D721Med (cell line): ENCODE results near the gene CDK14.
A peak's percentile ranks its signal among the peaks of the same experiment; 100 is the strongest.

Experiments
- DNase-seq: peaks from one replicate; pipeline ENCODE4 v3.0.0; 2011; ENCODE audit warnings: low spot score; ENCODE audit not compliant: insufficient read length
- FAIRE-seq: peaks from 2 replicates; lab custom pipeline; 2011; peaks lifted over from hg19 to GRCh38; lab: Jason Lieb, UNC
- TF ChIP-seq, protein P1 (sequence below): IDR thresholded peaks from 2 replicates; pipeline ENCODE4 v1.5.1; 2012; ENCODE audit warnings: mild to moderate bottlenecking, control low read depth; ENCODE audit not compliant: insufficient read depth; ENCODE audit errors: missing control alignments

CDK14 gene

DNA sequence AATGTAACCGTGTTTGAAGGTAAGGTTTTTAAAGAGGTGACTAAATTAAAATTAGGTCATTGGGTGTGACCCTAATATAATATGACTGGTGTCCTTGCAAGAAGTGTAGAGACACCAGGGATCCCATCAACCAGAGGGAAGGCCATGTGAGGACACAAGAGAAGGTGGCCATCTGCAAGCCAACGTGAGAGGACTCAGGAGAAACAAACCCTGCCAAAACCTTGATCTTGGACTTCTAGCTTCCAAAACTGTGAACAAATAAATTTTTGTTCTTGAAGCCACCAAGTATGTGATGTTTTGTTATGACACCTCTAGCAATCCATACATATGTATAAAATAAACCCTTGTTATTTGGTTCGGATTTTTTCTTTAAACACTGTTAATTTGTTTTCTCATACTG is 144.3 kb downstream of the CDK14 start:
- FAIRE-seq (peak; percentile 58), DNase-seq (no peak)
- TF ChIP-seq, protein P1, sequence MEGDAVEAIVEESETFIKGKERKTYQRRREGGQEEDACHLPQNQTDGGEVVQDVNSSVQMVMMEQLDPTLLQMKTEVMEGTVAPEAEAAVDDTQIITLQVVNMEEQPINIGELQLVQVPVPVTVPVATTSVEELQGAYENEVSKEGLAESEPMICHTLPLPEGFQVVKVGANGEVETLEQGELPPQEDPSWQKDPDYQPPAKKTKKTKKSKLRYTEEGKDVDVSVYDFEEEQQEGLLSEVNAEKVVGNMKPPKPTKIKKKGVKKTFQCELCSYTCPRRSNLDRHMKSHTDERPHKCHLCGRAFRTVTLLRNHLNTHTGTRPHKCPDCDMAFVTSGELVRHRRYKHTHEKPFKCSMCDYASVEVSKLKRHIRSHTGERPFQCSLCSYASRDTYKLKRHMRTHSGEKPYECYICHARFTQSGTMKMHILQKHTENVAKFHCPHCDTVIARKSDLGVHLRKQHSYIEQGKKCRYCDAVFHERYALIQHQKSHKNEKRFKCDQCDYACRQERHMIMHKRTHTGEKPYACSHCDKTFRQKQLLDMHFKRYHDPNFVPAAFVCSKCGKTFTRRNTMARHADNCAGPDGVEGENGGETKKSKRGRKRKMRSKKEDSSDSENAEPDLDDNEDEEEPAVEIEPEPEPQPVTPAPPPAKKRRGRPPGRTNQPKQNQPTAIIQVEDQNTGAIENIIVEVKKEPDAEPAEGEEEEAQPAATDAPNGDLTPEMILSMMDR = no peak

DNA sequence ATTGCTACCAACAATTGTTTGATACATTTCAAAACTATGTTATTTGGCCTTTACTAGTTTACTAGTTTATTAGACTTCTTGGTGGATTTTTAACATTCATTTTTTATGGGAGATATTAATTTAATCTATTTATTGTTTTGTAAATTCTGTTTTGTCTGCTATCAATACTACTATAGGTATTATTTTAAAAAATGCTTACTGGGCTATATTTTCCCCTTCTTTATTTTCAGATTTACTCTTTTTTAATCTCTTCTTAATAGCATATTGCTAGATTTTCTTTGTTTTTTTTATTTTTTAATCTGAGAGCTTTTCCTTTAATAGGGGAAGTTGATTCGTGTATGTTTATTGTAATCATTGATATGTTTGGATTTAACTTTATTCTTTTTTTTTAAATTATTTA is 147.5 kb downstream of the CDK14 start:
- no peak for FAIRE-seq
- TF ChIP-seq, protein P1 = no peak
- no peak for DNase-seq

DNA sequence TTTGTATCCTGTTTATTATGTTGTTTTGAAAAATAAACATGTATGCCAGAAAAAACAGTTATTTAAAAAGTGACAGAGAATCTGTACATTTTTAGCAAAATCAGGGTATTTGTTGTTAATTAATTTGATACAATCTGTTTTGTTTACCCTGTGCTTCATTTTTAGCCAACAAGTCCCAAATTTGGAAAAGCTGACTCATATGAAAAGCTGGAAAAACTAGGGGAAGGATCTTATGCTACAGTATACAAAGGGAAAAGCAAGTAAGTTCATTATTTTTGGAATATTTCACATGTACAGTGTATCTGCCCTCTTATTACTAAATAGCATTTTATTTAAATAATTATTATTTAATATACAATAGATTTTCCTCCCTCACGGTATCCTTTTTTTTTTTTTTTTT is 151.4 kb downstream of the CDK14 start:
- DNase-seq (no peak), FAIRE-seq (no peak)
- TF ChIP-seq, protein P1 = no peak

DNA sequence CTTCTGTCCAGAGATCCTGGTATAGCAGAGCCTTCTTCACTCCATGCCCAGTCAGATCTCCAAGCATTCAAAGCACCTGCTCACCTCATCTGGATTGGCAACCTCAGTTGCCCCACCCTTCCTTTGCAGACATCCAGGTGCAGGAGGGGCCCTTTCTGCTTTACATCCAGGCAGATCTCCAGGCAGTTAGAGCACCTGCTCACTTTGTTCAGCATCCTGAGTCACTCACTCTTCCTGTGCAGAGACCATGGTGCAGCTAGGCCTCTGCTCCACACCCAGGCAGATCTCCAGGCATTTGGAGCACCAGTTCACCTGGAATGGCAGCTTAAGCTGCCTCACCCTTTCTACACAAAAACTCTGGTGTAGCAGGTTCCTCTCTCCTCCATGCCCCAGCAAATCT is 153.1 kb downstream of the CDK14 start:
- no peak for FAIRE-seq
- TF ChIP-seq, protein P1 = no peak
- no peak for DNase-seq

DNA sequence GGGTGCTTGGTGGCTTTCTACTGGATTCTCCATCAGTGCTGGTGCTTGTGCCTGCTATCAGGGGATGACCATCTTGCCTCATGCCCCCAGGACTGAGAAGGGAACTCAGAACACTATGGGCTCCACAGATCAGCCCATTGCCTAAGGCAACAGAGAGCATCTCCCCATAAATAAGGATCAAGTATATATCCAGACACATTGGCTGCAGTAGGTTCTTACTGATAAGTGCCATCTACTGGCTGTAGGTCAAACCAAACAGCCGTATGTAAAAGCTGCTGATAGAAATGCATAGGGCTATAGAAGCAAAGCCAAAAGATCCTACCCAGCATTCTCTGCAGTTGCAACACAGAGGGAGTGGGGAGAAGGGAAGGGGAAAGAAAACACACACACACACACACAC is 153.7 kb downstream of the CDK14 start:
- TF ChIP-seq, protein P1 = no peak
- FAIRE-seq (no peak), DNase-seq (no peak)

DNA sequence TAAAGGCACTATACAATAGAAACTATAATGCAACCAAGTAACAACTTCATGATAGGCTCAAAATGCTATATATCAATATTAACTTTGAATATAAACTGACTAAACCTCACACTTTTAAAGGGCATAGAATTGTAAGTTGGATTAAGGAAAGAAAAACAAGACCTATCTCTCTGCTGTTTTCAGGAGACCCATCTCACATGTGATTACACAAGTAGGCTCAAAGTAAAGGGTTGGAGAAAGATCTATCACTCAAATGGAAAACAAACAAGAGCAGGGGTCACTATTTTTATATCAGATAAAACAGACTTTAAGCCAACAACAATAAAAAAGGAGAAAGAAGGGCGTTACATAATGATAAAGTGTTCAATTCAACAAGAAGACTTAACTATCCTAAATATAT is 155.5 kb downstream of the CDK14 start:
- no peak for FAIRE-seq
- no peak for DNase-seq
- TF ChIP-seq, protein P1 = no peak

DNA sequence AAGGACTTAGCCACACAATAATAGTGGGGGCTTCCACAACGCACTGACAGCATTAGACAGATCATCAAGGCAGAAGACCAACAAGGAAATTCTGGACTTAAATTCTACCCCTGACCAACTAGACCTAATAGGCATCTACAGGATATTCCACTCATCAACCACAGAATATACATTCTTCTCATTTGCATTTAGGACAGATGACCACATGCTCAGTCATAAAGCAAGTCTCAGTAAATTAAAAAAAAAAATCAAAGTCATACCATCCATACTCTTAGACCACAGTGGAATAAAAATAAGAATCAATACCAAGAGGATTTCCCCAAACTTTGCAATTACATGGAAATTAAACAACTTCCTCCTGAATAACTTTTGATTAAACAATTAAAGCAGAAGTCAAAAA is 155.9 kb downstream of the CDK14 start:
- TF ChIP-seq, protein P1 = no peak
- FAIRE-seq = no peak

More for the DNA sequence above, 155.9 kb downstream of the CDK14 start:
- DNase-seq = no peak
